Myocyte (in vitro differentiated cells): ENCODE measurements around the gene TEN1. TPM values are rescaled to one million over a fixed set of nuclear protein-coding genes. Genes with fewer than 3 reads are reported as not detected.
"Not testable (repeated sequence)": the region's sequence is repeated elsewhere in the genome, so short reads cannot be mapped to it uniquely, and the experiment has no call there.

Source experiments
- DNase-seq: peaks from one replicate; pipeline ENCODE4 v3.0.0-alpha.2; 2012; ENCODE audit warnings: low read depth
- total RNA-seq: library from RNA; depleted of rRNA; stranded (reverse); fragments of >200 nt; gene quantifications from 2 replicates; pipeline ENCODE4 v1.2.3, GENCODE V29; 2014

TEN1 gene
- total RNA-seq, 1 donor from 2014 or later, result 16.7 TPM

GRCh38 chr17:76024353-76024752 lies 45.3 kb downstream of the TEN1 start:
- DNase-seq, result no peak

GRCh38 chr17:76025294-76025693 lies 46.3 kb downstream of the TEN1 start:
- DNase-seq, result no peak

GRCh38 chr17:76026714-76027158 lies 47.7 kb downstream of the TEN1 start:
- no peak for DNase-seq

- no peak for DNase-seq
Observed at GRCh38 chr17:76027159-76027839, 48.3 kb downstream of the TEN1 start, which contains the start of gene EVPL. Gene EVPL (minus strand): TSS chr17:76027306. CDS start chr17:76027198, 108 bp downstream.

- DNase-seq, result no peak
Observed at GRCh38 chr17:76032073-76032779, 53.2 kb downstream of the TEN1 start.

GRCh38 chr17:76032780-76033108 lies 53.7 kb downstream of the TEN1 start:
- DNase-seq, result no peak

GRCh38 chr17:76033139-76033538 lies 54.1 kb downstream of the TEN1 start:
- no peak for DNase-seq

GRCh38 chr17:76034428-76035350 lies 55.6 kb downstream of the TEN1 start:
- no peak for DNase-seq

- no peak for DNase-seq
Observed at GRCh38 chr17:76036497-76037261, 57.6 kb downstream of the TEN1 start.

- DNase-seq, result peak; percentile 13
Observed at GRCh38 chr17:76038050-76038449, 59.0 kb downstream of the TEN1 start.

- no peak for DNase-seq
Observed at GRCh38 chr17:76039121-76039520, 60.1 kb downstream of the TEN1 start.

- no peak for DNase-seq
Observed at GRCh38 chr17:76040376-76040775, 61.3 kb downstream of the TEN1 start.

- DNase-seq, result not testable (repeated sequence)
Observed at GRCh38 chr17:76042868-76043267, 63.8 kb downstream of the TEN1 start.

- not testable (repeated sequence) for DNase-seq
Observed at GRCh38 chr17:76044475-76045007, 65.5 kb downstream of the TEN1 start.

GRCh38 chr17:76046064-76046463 lies 67.0 kb downstream of the TEN1 start:
- DNase-seq, result no peak

- no peak for DNase-seq
Observed at GRCh38 chr17:76048025-76048605, 69.1 kb downstream of the TEN1 start.

GRCh38 chr17:76048711-76049110 lies 69.7 kb downstream of the TEN1 start:
- peak; percentile 50 for DNase-seq

GRCh38 chr17:76049239-76049638 lies 70.2 kb downstream of the TEN1 start:
- peak; percentile 24 for DNase-seq

GRCh38 chr17:76049836-76050537 lies 70.9 kb downstream of the TEN1 start:
- DNase-seq, result no peak
